Head of caudate nucleus (tissue), 42 donors: Measurements from ENCODE around the gene CD82.
"Not testable (repeated sequence)": the region's sequence is repeated elsewhere in the genome, so short reads cannot be mapped to it uniquely, and the experiment has no call there.

Source experiments
- DNase-seq, 42 donors: peaks; one replicate each; pipeline versions ENCODE4 v3.0.0 to v3.0.0-alpha.2; 2020 to 2021; ENCODE audit warnings: mixed read lengths in 7 of 42
- intact Hi-C: fragments of 100-400 bp; cut with DNase I; formaldehyde crosslinking; loops from one replicate; pipeline ENCODE4 v1.15.0; 2022

CD82 gene

GRCh38 chr11:44634401-44635281, 69.2 kb downstream of the CD82 start:
- DNase-seq: peak; percentile 59 to 95 (median 86)
- intact Hi-C loops: no loop called here

GRCh38 chr11:44637487-44637886, 72.0 kb downstream of the CD82 start:
- no peak for DNase-seq
- intact Hi-C loops: no loop called here

- intact Hi-C loops: no loop called here
These were observed 72.6 kb downstream of the CD82 start for GRCh38 chr11:44638032-44638431.

GRCh38 chr11:44643217-44643616, 77.8 kb downstream of the CD82 start:
- intact Hi-C loops: no loop called here
- no peak for DNase-seq

More at GRCh38 chr11:44638032-44638431, 72.6 kb downstream of the CD82 start:
- peak in 11 of 42 donors; percentile 2 to 44 (median 18) for DNase-seq

GRCh38 chr11:44645827-44646226, 80.4 kb downstream of the CD82 start:
- peak in 1 of 42 donors; percentile 35 for DNase-seq
- intact Hi-C loops: no loop called here

GRCh38 chr11:44647255-44647955, 81.9 kb downstream of the CD82 start:
- intact Hi-C loops: not testable (repeated sequence)
- DNase-seq: peak in 2 of 42 donors; percentile 1 to 4

GRCh38 chr11:44648109-44648508, 82.6 kb downstream of the CD82 start:
- DNase-seq: no peak
- intact Hi-C loops: no loop called here

- intact Hi-C loops: no loop called here
- DNase-seq: no peak
These were observed 86.2 kb downstream of the CD82 start for GRCh38 chr11:44651535-44652155.

GRCh38 chr11:44652901-44653644, 87.6 kb downstream of the CD82 start:
- no peak for DNase-seq
- intact Hi-C loops: no loop called here

GRCh38 chr11:44654057-44654456, 88.6 kb downstream of the CD82 start:
- DNase-seq: no peak
- intact Hi-C loops: no loop called here

- intact Hi-C loops: no loop called here
- no peak for DNase-seq
These were observed 89.1 kb downstream of the CD82 start for GRCh38 chr11:44654596-44654995.

- no peak for DNase-seq
- intact Hi-C loops: no loop called here
These were observed 92.5 kb downstream of the CD82 start for GRCh38 chr11:44657836-44658505.

GRCh38 chr11:44658506-44658850, 93.0 kb downstream of the CD82 start:
- intact Hi-C loops: no loop called here
- no peak for DNase-seq

- intact Hi-C loops: no loop called here
- DNase-seq: peak in 20 of 42 donors; percentile 14 to 60 (median 26)
These were observed 94.2 kb downstream of the CD82 start for GRCh38 chr11:44659641-44660040.

- DNase-seq, intact Hi-C loops: not testable (repeated sequence)
These were observed 95.1 kb downstream of the CD82 start for GRCh38 chr11:44660535-44660934.

- intact Hi-C loops: no loop called here
- DNase-seq: peak in 1 of 42 donors; percentile 13
These were observed 95.9 kb downstream of the CD82 start for GRCh38 chr11:44661311-44661717.
